Measurements from ENCODE around the gene CISD2. TPM values are rescaled to one million over a fixed set of nuclear protein-coding genes. Genes with fewer than 3 reads are reported as not detected.

Gene CISD2
- total and polyA plus RNA-seq, 10 donors = 11.1 to 31.9 (median 22.0) TPM

GRCh38 chr4:102847687-102848086 is 21.1 kb upstream of the CISD2 start:
- Histone ChIP-seq H3K4me1 (no peaks in the 10 kb centered on the region), H3K36me3 (no peaks in the 10 kb centered on the region), H3K4me3 (no peak overlapping the region), H3K9me3 (peaks cover 0 to 4% (median 0%) of the 10 kb centered on the region in 8 donors), H3K27ac (no peak overlapping the region), H3K27me3 (replicated peaks in 1 of 7) (no peaks in the 10 kb centered on the region)
- no peak for DNase-seq
- WGBS, 5 donors = 94 to 96% (median 95%) methylated on average over 8 of the region's 8 CpGs
- TF ChIP-seq POLR2A (IDR thresholded peaks at IDR 0.05) (no peak), POLR2AphosphoS5 (IDR thresholded peaks at IDR 0.05) (no peak), CTCF (IDR thresholded peaks at IDR 0.05 in 8 of 11, conservative IDR thresholded peaks at IDR 0.05 in 3 of 11) (no peak)
- intact Hi-C loops (cut with DNase I; ENCODE audit: low total_unique reads) = no loop called here

GRCh38 chr4:102849579-102850104 is 19.1 kb upstream of the CISD2 start:
- intact Hi-C loops (cut with DNase I; ENCODE audit: low total_unique reads) = no loop called here
- Histone ChIP-seq H3K4me1 (no peaks in the 10 kb centered on the region), H3K27me3 (replicated peaks in 1 of 7) (no peaks in the 10 kb centered on the region), H3K4me3 (no peak overlapping the region), H3K27ac (no peak overlapping the region), H3K9me3 (peaks cover 0 to 5% (median 0%) of the 10 kb centered on the region in 8 donors), H3K36me3 (no peaks in the 10 kb centered on the region)
- 59 to 84% (median 68%) methylated on average over 3 of the region's 3 CpGs for WGBS, 5 donors
- DNase-seq = no peak
- TF ChIP-seq POLR2A (IDR thresholded peaks at IDR 0.05) = no peak
- no peak for TF ChIP-seq CTCF (IDR thresholded peaks at IDR 0.05 in 8 of 11, conservative IDR thresholded peaks at IDR 0.05 in 3 of 11)
- TF ChIP-seq POLR2AphosphoS5 (IDR thresholded peaks at IDR 0.05) = no peak

- Histone ChIP-seq H3K27ac (no peak overlapping the region), H3K36me3 (no peaks in the 10 kb centered on the region), H3K27me3 (replicated peaks in 1 of 7) (no peaks in the 10 kb centered on the region), H3K4me1 (no peaks in the 10 kb centered on the region), H3K9me3 (peaks cover 0 to 5% (median 0%) of the 10 kb centered on the region in 8 donors), H3K4me3 (no peak overlapping the region)
- TF ChIP-seq POLR2A (IDR thresholded peaks at IDR 0.05) = no peak
- no peak for TF ChIP-seq POLR2AphosphoS5 (IDR thresholded peaks at IDR 0.05)
- TF ChIP-seq CTCF (IDR thresholded peaks at IDR 0.05 in 8 of 11, conservative IDR thresholded peaks at IDR 0.05 in 3 of 11) = no peak
- DNase-seq = no peak
- intact Hi-C loops (cut with DNase I; ENCODE audit: low total_unique reads) = no loop called here
- 90 to 98% (median 96%) methylated on average over 2 of the region's 2 CpGs for WGBS, 5 donors
These were observed 18.4 kb upstream of the CISD2 start for GRCh38 chr4:102850370-102850769.

- intact Hi-C loops (cut with DNase I; ENCODE audit: low total_unique reads) = no loop called here
- Histone ChIP-seq H3K36me3 (peaks cover 0 to 3% (median 0%) of the 10 kb centered on the region in 6 donors), H3K27me3 (replicated peaks in 1 of 7) (no peaks in the 10 kb centered on the region), H3K9me3 (peaks cover 0 to 32% (median 25%) of the 10 kb centered on the region in 8 donors), H3K27ac (no peak overlapping the region), H3K4me1 (peaks cover 0 to 16% (median 3%) of the 10 kb centered on the region in 6 donors), H3K4me3 (no peak overlapping the region)
- TF ChIP-seq POLR2AphosphoS5 (IDR thresholded peaks at IDR 0.05) (no peak), POLR2A (IDR thresholded peaks at IDR 0.05) (no peak), CTCF (IDR thresholded peaks at IDR 0.05 in 8 of 11, conservative IDR thresholded peaks at IDR 0.05 in 3 of 11) (no peak)
- 70 to 83% (median 77%) methylated on average over 2 of the region's 2 CpGs for WGBS, 5 donors
- DNase-seq = no peak
These were observed 9.8 kb upstream of the CISD2 start for GRCh38 chr4:102858828-102859464.

Measured in spleen (tissue), 11 donors.